SK-N-SH (cell line): Measurements from ENCODE around the gene KMT2A. TPM values are rescaled to one million over a fixed set of nuclear protein-coding genes. Genes with fewer than 3 reads are reported as not detected.

Source experiments
- CTCF ChIA-PET: fragments of 300-600, 350-600 bp; formaldehyde crosslinking; extraction: SDS; loops from one replicate; lab custom pipeline; 2021; lab: Yijun Ruan, JAX
- POLR2A ChIA-PET: fragments of 350-600 bp; sonication (Branson Sonifier 250); formaldehyde crosslinking; extraction: SDS; loops from one replicate; lab custom pipeline; 2020; ENCODE audit warnings: antibody characterized with exemption, inconsistent platforms; lab: Yijun Ruan, JAX
- DNase-seq: peaks from one replicate; pipeline ENCODE4 v3.0.0; 2012
- H2AFZ ChIP-seq: fragments of 200-600 bp; sonication (generic); 2 replicates; pipeline ENCODE4 v1.8.1; 2016; ENCODE audit warnings: antibody characterized with exemption, mild to moderate bottlenecking, low read depth
- H3F3A ChIP-seq: fragments of 200-600 bp; sonication (generic); replicated peaks from 2 replicates; pipeline ENCODE3; 2016; ENCODE audit warnings: antibody characterized with exemption, mild to moderate bottlenecking; ENCODE audit not compliant: insufficient read depth
- H3K27ac ChIP-seq, 2 experiments: fragments of 200-500 bp in 1 of 2; fragments of 200-600 bp in 1 of 2; sonication (Bioruptor generic) in 1 of 2; sonication (generic), shearing (Covaris generic) in 1 of 2; 2 replicates each; pipeline versions ENCODE4 v1.5.1 to v1.6.1; 2014 to 2016; ENCODE audit warnings: low read depth in 2 of 2, inconsistent platforms in 1 of 2, low read length in 1 of 2, mild to moderate bottlenecking in 1 of 2, mixed read lengths in 1 of 2
- H3K27me3 ChIP-seq: fragments of 200-600 bp; sonication (generic), shearing (Covaris generic); 2 replicates; pipeline ENCODE4 v1.6.1; 2016; ENCODE audit warnings: mixed run types; ENCODE audit not compliant: insufficient read depth
- H3K36me3 ChIP-seq, 2 experiments: fragments of 200-500 bp in 1 of 2; fragments of 200-600 bp in 1 of 2; sonication (Bioruptor generic) in 1 of 2; sonication (generic) in 1 of 2; replicated peaks in 1 of 2; 2 replicates each; pipeline versions ENCODE3 to v1.5.1; 2014 to 2016; ENCODE audit warnings: low read length in 1 of 2, mild to moderate bottlenecking in 1 of 2; ENCODE audit not compliant: insufficient read depth in 2 of 2, control insufficient read depth in 1 of 2
- H3K4me1 ChIP-seq, 2 experiments: fragments of 200-500 bp in 1 of 2; fragments of 200-600 bp in 1 of 2; sonication (Bioruptor generic) in 1 of 2; sonication (generic), shearing (Covaris generic) in 1 of 2; 2 replicates each; pipeline versions ENCODE4 v1.5.1 to v1.6.1; 2014 to 2016; ENCODE audit warnings: low read depth in 1 of 2, low read length in 1 of 2, mixed run types in 1 of 2; ENCODE audit not compliant: insufficient read depth in 2 of 2, control insufficient read depth in 1 of 2
- H3K4me2 ChIP-seq: fragments of 200-600 bp; sonication (generic), shearing (Covaris generic); 2 replicates; pipeline ENCODE4 v1.6.1; 2017; ENCODE audit warnings: mixed run types
- H3K4me3 ChIP-seq, 2 experiments: fragments of 200-500 bp in 1 of 2; fragments of 200-600 bp in 1 of 2; sonication (Bioruptor generic) in 1 of 2; sonication (generic), shearing (Covaris generic) in 1 of 2; 2 replicates each; pipeline versions ENCODE4 v1.5.1 to v1.8.1; 2014 to 2016; ENCODE audit warnings: low read depth in 2 of 2, inconsistent platforms in 1 of 2, low read length in 1 of 2, mild to moderate bottlenecking in 1 of 2, mixed read lengths in 1 of 2, moderate library complexity in 1 of 2
- H3K79me2 ChIP-seq: fragments of 200-600 bp; sonication (generic); 2 replicates; pipeline ENCODE4 v1.8.1; 2017; ENCODE audit warnings: mild to moderate bottlenecking; ENCODE audit not compliant: insufficient read depth
- H3K9ac ChIP-seq: fragments of 200-600 bp; sonication (generic); 2 replicates; pipeline ENCODE4 v1.6.1; 2017; ENCODE audit warnings: mixed run types
- H3K9me2 ChIP-seq: fragments of 200-600 bp; sonication (generic); 2 replicates; pipeline ENCODE4 v1.6.1; 2017; ENCODE audit warnings: mixed run types
- H3K9me3 ChIP-seq: fragments of 200-600 bp; sonication (generic); 2 replicates; pipeline ENCODE4 v1.6.1; 2017; ENCODE audit warnings: mixed run types, mild to moderate bottlenecking, moderate library complexity
- H4K20me1 ChIP-seq: fragments of 200-600 bp; sonication (generic); 2 replicates; pipeline ENCODE4 v1.6.1; 2017; ENCODE audit warnings: mild to moderate bottlenecking, mixed run types; ENCODE audit not compliant: insufficient read depth
- CHD2 ChIP-seq: fragments of 150-350 bp; IDR thresholded peaks from 2 replicates; pipeline ENCODE4 v1.6.1; 2018; ENCODE audit warnings: low read length; ENCODE audit not compliant: partially characterized antibody
- CTCF ChIP-seq: fragments of 200-600 bp; sonication (generic); IDR thresholded peaks from 2 replicates; pipeline ENCODE4 v1.6.1; 2017; ENCODE audit warnings: antibody characterized with exemption, mild to moderate bottlenecking, moderate library complexity
- EP300 ChIP-seq, 2 experiments: IDR thresholded peaks; 2 replicates each; pipeline versions ENCODE4 v1.4.0 to v1.6.1; 2012; ENCODE audit warnings: borderline replicate concordance in 1 of 2, low read depth in 1 of 2, low read length in 1 of 2
- FOSL2 ChIP-seq: IDR thresholded peaks from 2 replicates; pipeline ENCODE4 v1.4.0; 2012; ENCODE audit warnings: low read depth, mild to moderate bottlenecking, moderate library complexity, borderline replicate concordance
- FOXJ3 ChIP-seq: sonication (generic); formaldehyde crosslinking; IDR thresholded peaks from 2 replicates; pipeline ENCODE4 v1.5.1; 2020; ENCODE audit warnings: mild to moderate bottlenecking, missing genetic modification reagents
- GABPA ChIP-seq: IDR thresholded peaks from 2 replicates; pipeline ENCODE4 v1.4.0; 2012; ENCODE audit warnings: low read depth, mild to moderate bottlenecking
- GATA2 ChIP-seq: sonication (generic); formaldehyde crosslinking; IDR thresholded peaks from 2 replicates; pipeline ENCODE4 v1.5.0; 2020; ENCODE audit warnings: mild to moderate bottlenecking, missing genetic modification reagents
- MAX ChIP-seq: IDR thresholded peaks from 2 replicates; pipeline ENCODE4 v1.4.0; 2012; ENCODE audit warnings: low read depth
- MEF2A ChIP-seq: IDR thresholded peaks from 2 replicates; pipeline ENCODE4 v1.4.0; 2012; ENCODE audit warnings: low read depth, borderline replicate concordance
- RCOR1 ChIP-seq: fragments of 150-350 bp; IDR thresholded peaks from 2 replicates; pipeline ENCODE4 v1.6.1; 2017; ENCODE audit warnings: antibody characterized with exemption, low read length
- RFX5 ChIP-seq: IDR thresholded peaks from 2 replicates; pipeline ENCODE4 v1.6.1; 2012; ENCODE audit warnings: mild to moderate bottlenecking, improper control_type of control experiment, low read length
- SIN3A ChIP-seq: IDR thresholded peaks from 2 replicates; pipeline ENCODE4 v1.6.1; 2012; ENCODE audit warnings: low read depth, mild to moderate bottlenecking, low read length, moderate library complexity, borderline replicate concordance
- SMC3 ChIP-seq: IDR thresholded peaks from 2 replicates; pipeline ENCODE4 v1.6.1; 2012; ENCODE audit warnings: low read depth, low read length, improper control_type of control experiment
- TAF1 ChIP-seq: IDR thresholded peaks from 2 replicates; pipeline ENCODE4 v1.6.1; 2012; ENCODE audit warnings: low read depth, mild to moderate bottlenecking, low read length, moderate library complexity, borderline replicate concordance
- TCF12 ChIP-seq: IDR thresholded peaks from 2 replicates; pipeline ENCODE4 v1.4.0; 2012
- TEAD4 ChIP-seq: IDR thresholded peaks from 2 replicates; pipeline ENCODE4 v1.4.0; 2012; ENCODE audit warnings: mild to moderate bottlenecking, borderline replicate concordance; ENCODE audit not compliant: insufficient read depth
- YY1 ChIP-seq: IDR thresholded peaks from 2 replicates; pipeline ENCODE4 v1.4.0; 2012; ENCODE audit warnings: low read depth, mild to moderate bottlenecking
- ZBTB33 ChIP-seq: IDR thresholded peaks from 2 replicates; pipeline ENCODE4 v1.4.0; 2012; ENCODE audit warnings: low read depth, borderline replicate concordance
- WGBS: methylation state at CpG from one replicate; pipeline ENCODE4 v1.1.6; 2017; ENCODE audit warnings: low lambda C conversion rate; 5-methylcytosine and 5-hydroxymethylcytosine counted together
- polyA plus RNA-seq, 3 experiments: library from polyadenylated mRNA; depleted of rRNA; stranded (reverse); fragments of >200 nt; gene quantifications; 2 replicates each; pipeline ENCODE4 v1.2.3, GENCODE V29; 2012
- TF ChIP-seq, protein P1 (sequence below): fragments of 150-350 bp; IDR thresholded peaks from 2 replicates; pipeline ENCODE4 v1.6.1; 2017; ENCODE audit warnings: antibody characterized with exemption, low read length, low read depth, borderline replicate concordance
- TF ChIP-seq, protein P2 (sequence below): fragments of 150-350 bp; IDR thresholded peaks from 2 replicates; pipeline ENCODE4 v1.6.1; 2016; ENCODE audit warnings: mild to moderate bottlenecking, low read depth, low read length

KMT2A gene
- polyA plus RNA-seq, 1 of the 3 experiments (the other 2 are of a cell fraction), result 15.7 TPM

GRCh38 chr11:118439646-118440045 lies 3.4 kb downstream of the KMT2A start:
- TF ChIP-seq EP300 (IDR thresholded peaks at IDR 0.05; ENCODE audit: borderline replicate concordance in 1 of 2, low read depth in 1 of 2, low read length in 1 of 2) (no peak), SMC3 (no peak), RFX5 (no peak), GABPA (no peak), SIN3A (no peak), GATA2 (CRISPR knock-in tag) (no peak), YY1 (no peak)
- peaks cover 27 to 29% of the 10 kb centered on the region in 2 experiments; a peak in 3 of 4 replicates for H3K4me1 ChIP-seq
- H3K4me3 ChIP-seq, result no peak overlapping the region
- peaks cover 81% of the 10 kb centered on the region for H3K79me2 ChIP-seq
- no peaks in the 10 kb centered on the region for H3K9me2 ChIP-seq
- H3K9me3 ChIP-seq, result no peaks in the 10 kb centered on the region
- H3K27me3 ChIP-seq, result no peaks in the 10 kb centered on the region
- peak overlapping the region in 1 of 2 experiments; percentile 91; a peak in 1 of 4 replicates for H3K27ac ChIP-seq
- peak overlapping the region; percentile 98; the same call in 1 of the 2 replicates for H3K4me2 ChIP-seq
- CTCF ChIA-PET, result no interaction called here
- peaks cover 18 to 21% of the 10 kb centered on the region in 2 experiments for H3K36me3 ChIP-seq
- H3F3A ChIP-seq, result peaks cover 28% of the 10 kb centered on the region
- POLR2A ChIA-PET, result interaction anchor here (0.7 kb wide), 1 partner anchor 250 kb away, joined by 5 read pairs; no protein-coding TSS in a partner anchor
- H4K20me1 ChIP-seq, result peaks cover 73% of the 10 kb centered on the region
- no peak for DNase-seq
- peak overlapping the region; percentile 30; the same call in 1 of the 2 replicates for H3K9ac ChIP-seq
- H2AFZ ChIP-seq, result no peak overlapping the region

GRCh38 chr11:118441770-118442275 lies 5.5 kb downstream of the KMT2A start:
- Histone ChIP-seq H3K4me3 (no peak overlapping the region), H3K9me2 (no peaks in the 10 kb centered on the region), H4K20me1 (peaks cover 94% of the 10 kb centered on the region), H3K27me3 (no peaks in the 10 kb centered on the region), H3K4me2 (0 out of 2 replicates have a peak overlapping the region, but pooled peaks have one; percentile 30), H3K36me3 (peaks cover 21 to 28% of the 10 kb centered on the region in 2 experiments), H3K9ac (no peak overlapping the region), H3K27ac (no peak overlapping the region), H3K9me3 (no peaks in the 10 kb centered on the region), H3K4me1 (peaks cover 24 to 29% of the 10 kb centered on the region in 2 experiments; a peak in 3 of 4 replicates), H3F3A (peaks cover 19% of the 10 kb centered on the region), H2AFZ (no peak overlapping the region), H3K79me2 (peaks cover 100% of the 10 kb centered on the region)
- ChIA-PET POLR2A (interaction anchor here (1.4 kb wide), 1 partner anchor 11 kb away, joined by 3 read pairs; no protein-coding TSS in a partner anchor), CTCF (interaction anchor here (1.1 kb wide), 1 partner anchor 24 kb away, joined by 3 read pairs; no protein-coding TSS in a partner anchor)
- no peak for DNase-seq
- WGBS, result 75% methylated on average over 3 of the region's 3 CpGs
- TF ChIP-seq FOXJ3 (no peak), CHD2 (no peak), GATA2 (CRISPR knock-in tag) (no peak), MAX (no peak), SMC3 (no peak), RCOR1 (no peak), GABPA (no peak), TCF12 (no peak), TEAD4 (no peak), TAF1 (no peak), FOSL2 (no peak), MEF2A (no peak), RFX5 (no peak), YY1 (no peak), CTCF (no peak), ZBTB33 (no peak)
- TF ChIP-seq, protein P1, sequence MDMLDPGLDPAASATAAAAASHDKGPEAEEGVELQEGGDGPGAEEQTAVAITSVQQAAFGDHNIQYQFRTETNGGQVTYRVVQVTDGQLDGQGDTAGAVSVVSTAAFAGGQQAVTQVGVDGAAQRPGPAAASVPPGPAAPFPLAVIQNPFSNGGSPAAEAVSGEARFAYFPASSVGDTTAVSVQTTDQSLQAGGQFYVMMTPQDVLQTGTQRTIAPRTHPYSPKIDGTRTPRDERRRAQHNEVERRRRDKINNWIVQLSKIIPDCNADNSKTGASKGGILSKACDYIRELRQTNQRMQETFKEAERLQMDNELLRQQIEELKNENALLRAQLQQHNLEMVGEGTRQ, result no peak
- TF ChIP-seq, protein P2, sequence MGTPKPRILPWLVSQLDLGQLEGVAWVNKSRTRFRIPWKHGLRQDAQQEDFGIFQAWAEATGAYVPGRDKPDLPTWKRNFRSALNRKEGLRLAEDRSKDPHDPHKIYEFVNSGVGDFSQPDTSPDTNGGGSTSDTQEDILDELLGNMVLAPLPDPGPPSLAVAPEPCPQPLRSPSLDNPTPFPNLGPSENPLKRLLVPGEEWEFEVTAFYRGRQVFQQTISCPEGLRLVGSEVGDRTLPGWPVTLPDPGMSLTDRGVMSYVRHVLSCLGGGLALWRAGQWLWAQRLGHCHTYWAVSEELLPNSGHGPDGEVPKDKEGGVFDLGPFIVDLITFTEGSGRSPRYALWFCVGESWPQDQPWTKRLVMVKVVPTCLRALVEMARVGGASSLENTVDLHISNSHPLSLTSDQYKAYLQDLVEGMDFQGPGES, result no peak
